Activated CD4-positive, alpha-beta T cell treated with anti-CD3 and anti-CD28 coated beads for 36 hours (primary cell): ENCODE results near the gene CIAO2B. TPM values are rescaled to one million over a fixed set of nuclear protein-coding genes. Genes with fewer than 3 reads are reported as not detected.
"Not testable (repeated sequence)": the region's sequence is repeated elsewhere in the genome, so short reads cannot be mapped to it uniquely, and the experiment has no call there.

Experiments
- ATAC-seq: fragments of 200-7000 bp; cut with Tn5 transposase; one replicate; pipeline ENCODE4 v1.10.0; 2021; ENCODE audit warnings: mild to moderate bottlenecking, moderate library complexity
- CTCF ChIA-PET: fragments of 350-600 bp; sonication (Branson Sonifier 250); formaldehyde crosslinking; loops from one replicate; lab custom pipeline; 2021; ENCODE audit warnings: antibody characterized with exemption; lab: Charles Lee
- POLR2A ChIA-PET: fragments of 350-600 bp; sonication (Branson Sonifier 250); formaldehyde crosslinking; loops from one replicate; lab custom pipeline; 2021; ENCODE audit warnings: antibody characterized with exemption, inconsistent platforms; lab: Charles Lee
- DNase-seq: peaks from one replicate; pipeline ENCODE4 v3.0.0-alpha.2; 2020
- H3K27ac Mint-ChIP-seq: one replicate; pipeline ENCODE4 v1.8.0; 2021; ENCODE audit warnings: mixed read lengths
- H3K27me3 Mint-ChIP-seq: one replicate; pipeline ENCODE4 v1.8.0; 2021; ENCODE audit warnings: mixed read lengths
- H3K36me3 Mint-ChIP-seq: one replicate; pipeline ENCODE4 v1.8.0; 2021; ENCODE audit warnings: low read depth, mixed read lengths
- H3K4me1 Mint-ChIP-seq: one replicate; pipeline ENCODE4 v1.8.0; 2021; ENCODE audit warnings: mixed read lengths
- H3K4me3 Mint-ChIP-seq: one replicate; pipeline ENCODE4 v1.8.0; 2021; ENCODE audit warnings: mild to moderate bottlenecking, moderate library complexity, mixed read lengths
- H3K9me3 Mint-ChIP-seq: one replicate; pipeline ENCODE4 v1.8.0; 2021; ENCODE audit warnings: low read depth, mixed read lengths
- intact Hi-C, 2 experiments: fragments of 100-400 bp; cut with DNase I in 1 of 2; cut with micrococcal nuclease in 1 of 2; formaldehyde crosslinking; loops; one replicate each; pipeline versions ENCODE4 v1.14.2 to v1.15.1; 2022 to 2024; cut with DNase I, micrococcal nuclease
- total RNA-seq, 2 experiments: library from RNA; stranded (reverse); gene quantifications; one replicate each; pipeline ENCODE4 v1.2.3, GENCODE V29; 2021

Gene CIAO2B
- total RNA-seq, 2 experiments from 2014 or later, result 171 to 186 TPM

DNA sequence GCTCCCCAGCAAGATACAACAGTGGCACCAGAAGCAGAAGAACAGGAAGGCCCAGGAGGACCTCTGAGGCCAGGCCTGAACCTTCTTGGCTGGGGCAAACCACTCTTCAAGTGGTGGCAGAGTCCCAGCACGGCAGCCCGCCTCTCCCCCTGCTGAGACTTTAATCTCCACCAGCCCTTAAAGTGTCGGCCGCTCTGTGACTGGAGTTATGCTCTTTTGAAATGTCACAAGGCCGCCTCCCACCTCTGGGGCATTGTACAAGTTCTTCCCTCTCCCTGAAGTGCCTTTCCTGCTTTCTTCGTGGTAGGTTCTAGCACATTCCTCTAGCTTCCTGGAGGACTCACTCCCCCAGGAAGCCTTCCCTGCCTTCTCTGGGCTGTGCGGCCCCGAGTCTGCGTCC, 38.8 kb upstream of the CIAO2B start:
- no peak for ATAC-seq
- no peak for DNase-seq
- ChIA-PET CTCF (no interaction called here), POLR2A (no interaction called here)
- Mint-ChIP-seq H3K27me3 (peaks cover 3% of the 10 kb centered on the region), H3K4me1 (peaks cover 14% of the 10 kb centered on the region), H3K9me3 (no peaks in the 10 kb centered on the region), H3K27ac (no peak overlapping the region), H3K4me3 (no peak overlapping the region), H3K36me3 (no peaks in the 10 kb centered on the region)
- intact Hi-C loops, result loop anchor here in 1 of 2 experiments (10.0 kb wide), 1 partner anchor 442 kb away; the partner anchor contains the start of gene ZDHHC1

DNA sequence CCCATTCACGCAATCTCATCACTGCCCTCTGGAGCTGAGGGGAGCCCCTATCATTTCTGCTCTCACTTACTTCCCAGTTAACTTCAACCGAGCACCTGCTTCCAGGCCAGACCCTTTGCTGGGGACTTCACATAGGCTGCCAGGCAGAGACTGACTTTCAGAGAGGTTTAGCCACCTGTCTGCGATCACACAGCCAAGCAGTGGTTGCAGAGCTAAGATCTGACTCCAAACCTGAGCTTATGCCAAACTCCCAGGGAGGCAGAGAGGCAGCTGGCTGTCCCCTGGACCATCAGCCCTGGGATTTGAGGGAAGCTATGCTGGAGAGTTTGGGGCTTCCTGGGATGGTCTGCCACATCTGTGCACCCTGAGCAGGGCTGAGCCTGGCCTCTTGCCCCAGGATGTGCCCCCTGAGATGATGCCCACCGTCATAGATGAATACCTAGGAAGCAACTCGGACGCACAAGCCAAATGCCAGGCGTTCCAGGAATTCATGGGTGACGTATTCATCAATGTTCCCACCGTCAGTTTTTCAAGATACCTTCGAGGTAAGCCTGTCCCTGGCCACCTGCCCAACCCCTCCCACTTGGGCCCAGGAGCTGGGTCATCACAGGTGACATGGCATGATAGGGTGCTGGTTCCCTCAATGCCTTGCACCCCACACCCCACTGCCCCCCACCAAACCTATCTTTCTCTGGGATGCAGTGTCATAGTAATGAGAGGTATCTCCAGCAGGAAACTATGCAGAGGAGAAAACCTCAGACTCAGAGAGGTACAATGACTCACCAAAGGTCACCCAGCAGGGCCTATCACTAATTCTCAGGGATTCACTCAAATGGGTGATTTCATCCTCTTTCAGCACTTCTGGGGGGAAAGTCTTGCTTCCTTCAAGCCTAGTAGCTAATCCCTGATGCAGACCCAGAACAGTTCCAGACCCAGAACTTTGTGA, 36.8 kb upstream of the CIAO2B start:
- intact Hi-C loops, result loop anchor here in 1 of 2 experiments (10.0 kb wide), 1 partner anchor 444 kb away; the partner anchor contains the start of gene ZDHHC1
- no peak overlapping the region for H3K27ac Mint-ChIP-seq
- ChIA-PET CTCF (interaction anchor here (0.8 to 1.6 kb wide), 4 partner anchors 9 to 169 kb away, joined by 3 to 7 read pairs (median 4); no protein-coding TSS in a partner anchor), POLR2A (no interaction called here)
- H3K4me1 Mint-ChIP-seq, result peaks cover 13% of the 10 kb centered on the region
- H3K36me3 Mint-ChIP-seq, result no peaks in the 10 kb centered on the region
- DNase-seq (no peak), ATAC-seq (peak; percentile 73)
- no peak overlapping the region for H3K4me3 Mint-ChIP-seq
- H3K27me3 Mint-ChIP-seq, result no peaks in the 10 kb centered on the region
- no peaks in the 10 kb centered on the region for H3K9me3 Mint-ChIP-seq

DNA sequence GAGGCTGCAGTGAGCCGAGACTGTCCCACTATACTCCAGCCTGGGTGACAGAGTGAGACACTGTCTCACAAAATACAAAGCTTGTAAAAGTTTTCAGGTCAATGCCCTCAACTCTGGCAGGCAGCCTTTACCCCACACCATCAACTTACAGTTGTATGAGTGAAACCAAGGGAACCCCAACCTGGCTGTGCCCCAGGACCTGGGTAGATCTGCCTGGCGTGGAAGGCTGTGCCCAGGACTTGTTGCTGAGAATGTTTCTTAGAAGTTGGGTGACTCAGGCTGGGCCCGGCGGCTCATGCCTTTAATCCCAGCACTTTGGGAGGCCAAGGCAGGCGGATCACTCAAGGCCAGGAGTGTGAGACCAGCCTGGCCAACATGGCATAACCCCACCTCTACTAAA, 34.6 kb upstream of the CIAO2B start:
- H3K36me3 Mint-ChIP-seq, result no peaks in the 10 kb centered on the region

DNA sequence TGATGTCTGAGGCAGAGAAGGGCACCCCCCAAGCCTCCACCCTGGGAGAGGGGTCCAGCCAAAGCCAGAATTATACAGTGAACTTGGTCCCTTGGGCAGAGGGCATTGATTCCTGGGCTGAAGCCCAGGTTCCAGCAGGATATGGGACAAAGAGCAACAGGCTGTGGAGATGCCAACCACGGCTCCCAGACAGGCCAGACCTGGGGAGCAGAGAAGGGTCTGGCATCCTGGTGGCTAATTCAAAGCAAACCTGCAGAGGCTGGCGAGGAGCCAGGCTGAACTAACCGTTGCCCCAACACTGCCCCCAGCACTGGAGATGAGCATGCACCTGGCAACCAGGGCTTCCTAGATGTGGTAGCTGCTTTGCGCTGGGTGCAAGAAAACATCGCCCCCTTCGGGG, 29.8 kb upstream of the CIAO2B start:
- no peak for ATAC-seq
- no peaks in the 10 kb centered on the region for H3K36me3 Mint-ChIP-seq
- CTCF ChIA-PET, result interaction anchor here (0.6 to 1.9 kb wide), 6 partner anchors 10 to 318 kb away, joined by 3 to 8 read pairs (median 4); no protein-coding TSS in a partner anchor
- no peak overlapping the region for H3K27ac Mint-ChIP-seq
- peaks cover 9% of the 10 kb centered on the region for H3K4me1 Mint-ChIP-seq
- POLR2A ChIA-PET, result no interaction called here
- no peaks in the 10 kb centered on the region for H3K9me3 Mint-ChIP-seq
- H3K27me3 Mint-ChIP-seq, result no peaks in the 10 kb centered on the region
- no peak overlapping the region for H3K4me3 Mint-ChIP-seq
- intact Hi-C loops, result no loop called here
- no peak for DNase-seq

More for the DNA sequence above, 34.6 kb upstream of the CIAO2B start:
- no peak for DNase-seq
- no peak overlapping the region for H3K4me3 Mint-ChIP-seq
- intact Hi-C loops, result no loop called here
- no peaks in the 10 kb centered on the region for H3K4me1 Mint-ChIP-seq
- POLR2A ChIA-PET, result no interaction called here
- H3K27me3 Mint-ChIP-seq, result no peaks in the 10 kb centered on the region
- H3K27ac Mint-ChIP-seq, result no peak overlapping the region
- ATAC-seq, result no peak
- no peaks in the 10 kb centered on the region for H3K9me3 Mint-ChIP-seq
- CTCF ChIA-PET, result interaction anchor here (0.6 to 1.1 kb wide), 3 partner anchors 15 to 249 kb away, joined by 3 to 4 read pairs (median 3); no protein-coding TSS in a partner anchor

DNA sequence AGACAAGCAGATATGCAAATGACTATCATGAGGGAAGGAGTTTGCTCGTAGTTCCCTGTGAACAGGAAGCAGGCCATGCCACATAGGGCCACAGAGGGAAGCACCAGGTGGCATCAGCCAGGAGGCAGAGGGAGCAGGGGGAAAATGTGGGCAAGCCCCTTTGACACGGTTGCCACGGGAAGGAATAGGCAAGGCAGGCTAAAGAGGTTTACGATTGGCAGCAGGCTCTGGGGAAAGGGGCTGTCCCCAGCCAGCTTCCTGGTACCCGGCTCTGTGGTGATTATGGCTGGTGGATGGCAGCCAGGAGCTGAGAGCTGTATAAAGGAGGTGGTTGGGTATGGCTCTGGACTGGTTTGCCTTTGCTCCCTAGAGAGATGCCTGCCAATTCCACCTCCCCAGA, 27.7 kb upstream of the CIAO2B start:
- peak; percentile 47 for DNase-seq
- POLR2A ChIA-PET, result no interaction called here
- ATAC-seq, result peak; percentile 51
- Mint-ChIP-seq H3K27me3 (no peaks in the 10 kb centered on the region), H3K27ac (peak overlapping the region; percentile 58), H3K4me3 (no peak overlapping the region), H3K36me3 (no peaks in the 10 kb centered on the region), H3K9me3 (no peaks in the 10 kb centered on the region), H3K4me1 (peaks cover 13% of the 10 kb centered on the region)
- CTCF ChIA-PET, result interaction anchor here (0.5 to 2.1 kb wide), 10 partner anchors 9 to 519 kb away, joined by 3 to 8 read pairs (median 3); partner anchors contain the start of genes ATP6V0D1 and B3GNT9
- intact Hi-C loops, result no loop called here

DNA sequence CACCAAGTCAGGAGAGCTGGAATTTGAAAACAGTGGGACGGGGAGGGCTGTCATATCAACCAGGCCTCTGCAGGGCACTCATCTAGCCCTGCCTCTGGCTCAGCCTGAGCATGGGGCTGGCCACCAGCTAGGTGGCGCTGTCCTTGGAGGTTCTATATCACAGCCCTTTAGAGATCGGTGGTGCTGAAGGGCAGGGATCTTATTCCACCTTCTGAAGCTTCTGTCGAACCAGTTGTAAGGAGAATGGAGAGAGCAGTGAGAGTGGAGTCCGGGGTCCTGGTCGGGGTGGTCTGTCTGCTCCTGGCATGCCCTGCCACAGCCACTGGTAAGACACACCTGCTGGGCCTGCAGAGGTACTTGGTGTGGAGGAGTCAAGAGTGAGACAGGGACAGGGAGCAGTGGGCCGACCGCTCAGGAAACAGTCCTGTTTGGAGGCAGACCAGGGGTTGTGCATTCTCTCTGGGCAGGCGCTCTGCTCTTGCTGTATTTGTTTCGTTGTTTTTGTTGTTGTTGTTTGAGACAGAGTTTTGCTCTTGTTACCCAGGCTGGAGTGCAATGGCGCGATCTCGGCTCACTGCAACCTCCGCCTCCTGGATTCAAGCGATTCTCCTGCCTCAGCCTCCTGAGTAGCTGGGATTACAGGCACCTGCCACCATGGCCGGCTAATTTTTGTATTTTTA, 27.0 kb upstream of the CIAO2B start, which contains the start of gene CES3:
TSS of gene CES3 (plus strand) at position 202 of the 680 bp plus-strand sequence. CDS start at position 244, 42 bp downstream.
- Mint-ChIP-seq H3K36me3 (no peaks in the 10 kb centered on the region), H3K9me3 (no peaks in the 10 kb centered on the region), H3K27ac (peak within 1 kb of the TSS; percentile 58), H3K27me3 (no peaks in the 10 kb centered on the region), H3K4me3 (no peak within 1 kb of the TSS), H3K4me1 (peaks cover 13% of the 10 kb centered on the region)
- intact Hi-C loops, result no loop called here
- ChIA-PET CTCF (interaction anchor here (0.5 to 2.1 kb wide), 13 partner anchors 10 to 485 kb away, joined by 3 to 8 read pairs (median 4); no protein-coding TSS in a partner anchor), POLR2A (no interaction called here)
- DNase-seq, result peak; percentile 86
- peak; percentile 96 for ATAC-seq

DNA sequence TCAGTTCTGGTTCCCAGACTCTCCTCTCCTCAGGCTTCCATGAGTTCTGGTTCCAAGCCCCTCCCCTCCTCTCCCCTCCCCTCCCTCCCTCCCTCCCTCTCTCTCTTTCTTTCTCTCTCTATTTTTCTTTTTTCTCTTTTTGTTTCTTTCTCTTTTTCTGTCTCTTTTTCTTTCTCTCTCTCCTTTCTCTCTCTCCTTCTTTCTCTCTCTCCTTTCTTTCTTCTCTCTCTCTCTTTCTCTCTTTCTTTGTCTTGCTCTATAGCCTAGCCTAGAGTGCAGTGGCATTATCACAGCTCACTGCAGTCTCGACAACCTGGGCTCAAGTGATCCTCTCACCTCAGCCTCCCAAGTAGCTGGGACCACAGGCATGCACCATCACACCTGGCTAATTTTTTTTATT, 26.1 kb upstream of the CIAO2B start:
- ATAC-seq, result no peak
- no peaks in the 10 kb centered on the region for H3K36me3 Mint-ChIP-seq
- CTCF ChIA-PET, result interaction anchor here (0.6 to 2.5 kb wide), 12 partner anchors 11 to 195 kb away, joined by 3 to 10 read pairs (median 4); no protein-coding TSS in a partner anchor
- H3K4me1 Mint-ChIP-seq, result peaks cover 13% of the 10 kb centered on the region
- no peak overlapping the region for H3K4me3 Mint-ChIP-seq
- POLR2A ChIA-PET, result no interaction called here
- no peaks in the 10 kb centered on the region for H3K27me3 Mint-ChIP-seq
- intact Hi-C loops, result no loop called here
- no peak overlapping the region for H3K27ac Mint-ChIP-seq
- no peaks in the 10 kb centered on the region for H3K9me3 Mint-ChIP-seq
- DNase-seq, result no peak

DNA sequence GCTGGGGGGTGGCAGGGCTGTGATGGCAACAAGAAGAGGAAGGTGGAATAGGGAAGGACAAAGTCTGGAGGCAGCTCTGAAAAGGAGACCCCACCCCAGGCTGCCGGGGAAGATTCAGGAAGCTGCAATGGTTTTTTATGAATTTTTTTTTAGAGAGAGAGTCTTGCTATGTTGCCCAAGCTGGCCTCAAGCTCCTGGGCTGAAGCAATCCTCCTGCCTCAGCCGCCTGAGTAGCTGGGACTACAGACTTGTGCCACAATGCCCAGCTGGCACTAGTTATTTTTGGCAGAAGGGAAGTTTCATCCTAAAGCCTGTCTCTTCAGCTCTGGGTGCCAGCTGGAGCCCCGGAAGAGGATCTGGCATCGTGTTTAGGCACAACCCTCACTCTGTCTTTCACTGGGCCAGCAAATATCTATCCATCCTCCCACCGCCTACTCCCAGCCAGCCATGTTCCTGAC, 25.5 kb upstream of the CIAO2B start:
- H3K27ac Mint-ChIP-seq, result no peak overlapping the region
- DNase-seq (no peak), ATAC-seq (no peak)
- H3K4me3 Mint-ChIP-seq, result no peak overlapping the region
- ChIA-PET POLR2A (no interaction called here), CTCF (interaction anchor here (0.5 to 2.5 kb wide), 16 partner anchors 11 to 1214 kb away, joined by 3 to 10 read pairs (median 4); no protein-coding TSS in a partner anchor)
- intact Hi-C loops, result no loop called here
- H3K4me1 Mint-ChIP-seq, result peaks cover 13% of the 10 kb centered on the region
- no peaks in the 10 kb centered on the region for H3K9me3 Mint-ChIP-seq
- H3K27me3 Mint-ChIP-seq, result no peaks in the 10 kb centered on the region
- H3K36me3 Mint-ChIP-seq, result no peaks in the 10 kb centered on the region

DNA sequence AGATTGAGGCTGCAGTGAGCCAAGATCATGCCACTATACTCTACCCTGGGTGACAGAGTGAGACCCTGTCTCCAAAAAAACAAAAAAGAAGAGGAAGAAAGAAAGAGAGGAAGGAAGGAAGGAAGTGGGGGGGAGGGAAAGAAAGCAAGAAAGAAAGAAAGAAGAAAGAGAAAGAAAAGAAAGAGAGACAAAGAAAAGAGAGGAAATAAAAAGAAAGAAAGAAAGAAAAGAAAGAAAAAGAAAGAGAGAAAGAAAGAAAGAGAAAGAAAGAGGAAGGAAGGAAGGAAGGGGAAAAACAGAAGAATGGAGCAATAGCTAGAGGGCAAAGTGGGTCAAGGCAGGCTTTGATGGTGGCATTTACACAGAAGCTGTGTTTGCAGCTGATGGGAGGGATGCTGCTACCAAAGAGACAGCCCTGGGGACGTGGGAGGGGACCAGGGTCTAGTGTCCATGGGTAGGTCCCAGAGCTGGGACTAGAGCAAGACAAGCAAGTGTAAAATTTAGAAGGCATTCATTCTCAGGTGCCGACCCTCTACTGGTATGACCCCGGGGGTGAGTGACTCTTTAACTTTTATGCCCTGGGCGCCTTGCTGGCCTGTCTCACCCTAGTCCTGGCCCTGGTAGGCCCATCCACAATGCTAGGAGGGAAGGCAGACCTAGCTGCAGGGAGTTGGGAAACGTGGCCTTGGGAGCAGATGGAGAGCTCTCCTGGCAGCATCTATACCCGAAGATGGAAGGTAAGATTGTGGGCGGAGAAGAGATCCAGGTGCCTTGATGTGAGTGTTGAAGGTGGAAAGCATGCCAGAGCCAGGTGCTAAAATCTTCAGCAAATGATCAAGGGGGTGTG, 24.9 kb upstream of the CIAO2B start:
- no peak for DNase-seq
- POLR2A ChIA-PET, result no interaction called here

DNA sequence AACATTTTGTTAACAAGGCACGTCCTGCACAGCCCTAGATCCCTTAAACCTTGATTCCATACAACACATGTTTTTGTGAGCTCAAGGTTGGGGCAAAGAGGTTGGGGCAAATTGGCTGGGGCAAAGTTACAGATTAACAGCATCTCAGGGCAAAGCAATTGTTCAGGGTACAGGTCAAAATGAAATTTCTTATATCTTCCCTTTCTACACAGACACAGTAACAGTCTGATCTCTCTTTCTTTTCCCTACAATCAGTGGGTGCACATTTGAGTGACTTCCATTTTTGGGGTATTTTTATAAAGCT, 21.9 kb upstream of the CIAO2B start:
- H3K27me3 Mint-ChIP-seq, result peaks cover 20% of the 10 kb centered on the region
- ATAC-seq, DNase-seq, H3K4me3 Mint-ChIP-seq, intact Hi-C loops, H3K9me3 Mint-ChIP-seq, H3K4me1 Mint-ChIP-seq, H3K27ac Mint-ChIP-seq, POLR2A ChIA-PET, H3K36me3 Mint-ChIP-seq: not testable (repeated sequence)
- CTCF ChIA-PET, result interaction anchor here (0.6 to 1.2 kb wide), 4 partner anchors 17 to 247 kb away, joined by 3 to 4 read pairs (median 3); no protein-coding TSS in a partner anchor

More for the DNA sequence above, 24.9 kb upstream of the CIAO2B start:
- Mint-ChIP-seq H3K9me3 (no peaks in the 10 kb centered on the region), H3K27me3 (peaks cover under 1% of the 10 kb centered on the region), H3K36me3 (no peaks in the 10 kb centered on the region), H3K4me3 (no peak overlapping the region), H3K4me1 (peaks cover 13% of the 10 kb centered on the region), H3K27ac (peak overlapping the region; percentile 16)
- ATAC-seq, result no peak
- intact Hi-C loops, result no loop called here
- CTCF ChIA-PET, result interaction anchor here (0.5 to 2.5 kb wide), 19 partner anchors 10 to 1215 kb away, joined by 3 to 10 read pairs (median 4); no protein-coding TSS in a partner anchor
